ENCODE data around the gene LEUTX. TPM values are rescaled to one million over a fixed set of nuclear protein-coding genes. Genes with fewer than 3 reads are reported as not detected.

Gene LEUTX
- total and polyA plus RNA-seq, 2 experiments from 2014 or later, result not detected

- Histone ChIP-seq H3K4me1 (ENCODE audit: insufficient read depth) (peaks cover 5% of the 10 kb centered on the region; the same call in 1 of the 2 replicates), H3K79me2 (replicated peaks; ENCODE audit: insufficient read depth) (peaks cover 6% of the 10 kb centered on the region), H3K9me2 (ENCODE audit: insufficient read depth) (no peaks in the 10 kb centered on the region), H3K27me3 (ENCODE audit: insufficient read depth) (no peaks in the 10 kb centered on the region), H4K20me1 (replicated peaks; ENCODE audit: insufficient read depth) (0 out of 2 replicates have a peak, but pooled peaks cover 3% of the 10 kb centered on the region), H3K4me2 (no peak overlapping the region), H2AFZ (no peak overlapping the region), H3K4me3 (no peak overlapping the region), H3F3A (replicated peaks; ENCODE audit: low read depth) (peaks cover 14% of the 10 kb centered on the region), H3K27ac (ENCODE audit: low read depth) (no peak overlapping the region), H3K36me3 (ENCODE audit: insufficient read depth) (peaks cover 14% of the 10 kb centered on the region)
- DNase-seq (ENCODE audit: low spot score) (no peak), ATAC-seq (no peak)
- TF ChIP-seq EZH2phosphoT487 (IDR thresholded peaks at IDR 0.05; ENCODE audit: unreplicated experiment), result no peak
- no peak for TF ChIP-seq ZNF114 (CRISPR knock-in tag; IDR thresholded peaks at IDR 0.05)
- TF ChIP-seq ZNF331 (CRISPR knock-in tag; IDR thresholded peaks at IDR 0.05; ENCODE audit: low read depth), result no peak
- TF ChIP-seq STAT1 (IDR thresholded peaks at IDR 0.05; ENCODE audit: unreplicated experiment), result no peak
- TF ChIP-seq CTCF (conservative IDR thresholded peaks at IDR 0.05; ENCODE audit: low read depth in 2 of 2), result no peak
- TF ChIP-seq JUNB (IDR thresholded peaks at IDR 0.05; ENCODE audit: unreplicated experiment), result no peak
- TF ChIP-seq POLR2AphosphoS5 (IDR thresholded peaks at IDR 0.05; ENCODE audit: low read depth), result no peak
- TF ChIP-seq EZH2 (IDR thresholded peaks at IDR 0.05; ENCODE audit: low read depth, unreplicated experiment), result no peak
- no peak for TF ChIP-seq ETS1 (IDR thresholded peaks at IDR 0.05)
- no peak for TF ChIP-seq CREB1 (CRISPR knock-in tag; IDR thresholded peaks at IDR 0.05; ENCODE audit: low read depth)
- no peak for TF ChIP-seq REST (IDR thresholded peaks at IDR 0.05; ENCODE audit: unreplicated experiment)
- TF ChIP-seq ZNF462 (CRISPR knock-in tag; IDR thresholded peaks at IDR 0.05), result no peak
- no peak for TF ChIP-seq NANOG (IDR thresholded peaks at IDR 0.05; ENCODE audit: borderline replicate concordance)
- Mint-ChIP-seq H3K27ac (no peak overlapping the region), H3K4me1 (peaks cover 17% of the 10 kb centered on the region), H3K4me3 (no peak overlapping the region; the same call in 2 of the 3 replicates), H3K27me3 (ENCODE audit: insufficient read depth, low read depth, poor library complexity) (peaks cover 18% of the 10 kb centered on the region), H3K36me3 (ENCODE audit: low read depth) (peaks cover 54% of the 10 kb centered on the region), H3K9me3 (no peaks in the 10 kb centered on the region)
Measured at GRCh38 chr19:39830847-39831246, 52.2 kb downstream of the LEUTX start.
